D341Med (cell line): Measurements from ENCODE around the gene BTBD7.

Source experiments
- DNase-seq: peaks from one replicate; pipeline ENCODE4 v3.0.0; 2012; ENCODE audit warnings: low spot score

Gene BTBD7

DNA sequence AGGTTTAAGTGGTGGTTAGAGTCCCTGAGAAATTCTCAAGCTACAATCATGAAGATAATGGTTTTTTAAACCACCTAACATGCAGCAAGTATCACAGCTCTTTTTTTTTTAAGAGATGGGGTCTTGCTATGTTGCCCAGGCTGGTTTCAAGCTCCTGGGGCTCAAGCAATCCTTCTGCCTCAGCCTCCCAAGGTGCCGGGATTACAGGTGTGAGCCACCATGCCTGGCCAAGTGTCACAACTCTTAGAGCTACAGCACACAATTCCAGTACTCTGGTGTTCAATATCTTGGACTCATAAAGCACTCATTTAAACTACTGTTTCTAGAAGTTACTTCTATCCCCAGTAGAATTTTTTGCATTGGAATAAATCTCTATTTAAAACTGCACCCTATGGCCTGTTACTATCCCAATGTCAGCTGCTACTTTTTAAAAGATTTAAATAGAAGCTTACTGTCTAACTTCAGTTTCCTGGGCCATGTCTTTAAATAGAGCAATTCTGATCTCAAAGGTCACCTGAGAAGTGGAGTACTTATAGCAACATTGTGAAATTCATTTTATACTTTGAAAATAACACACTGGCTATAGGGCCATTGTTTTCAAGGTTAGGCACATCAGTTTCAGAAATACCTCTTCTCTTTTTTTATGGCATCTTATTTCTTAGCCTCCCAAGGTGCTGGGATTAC is 137.4 kb downstream of the BTBD7 start:
- no peak for DNase-seq
